Endodermal cell (in vitro differentiated cells): ENCODE measurements around the gene GSDME. TPM values are rescaled to one million over a fixed set of nuclear protein-coding genes. Genes with fewer than 3 reads are reported as not detected.

ENCODE experiments used
- DNase-seq: peaks from one replicate; pipeline ENCODE4 v3.0.0-alpha.2; 2017
- H3K27ac ChIP-seq: 2 replicates; pipeline ENCODE4 v1.5.1; 2013; ENCODE audit warnings: mild to moderate bottlenecking, low read depth, low read length, moderate library complexity
- H3K27me3 ChIP-seq: 2 replicates; pipeline ENCODE4 v1.6.1; 2013; ENCODE audit warnings: mild to moderate bottlenecking, low read length, moderate library complexity; ENCODE audit not compliant: insufficient read depth, control insufficient read depth, poor library complexity, severe bottlenecking
- H3K36me3 ChIP-seq: 2 replicates; pipeline ENCODE4 v1.7.0; 2013; ENCODE audit warnings: mild to moderate bottlenecking, low read length, moderate library complexity; ENCODE audit not compliant: control insufficient read depth, insufficient read depth
- H3K4me1 ChIP-seq: one replicate; pipeline ENCODE4 v1.7.0; 2013; ENCODE audit warnings: low read length; ENCODE audit not compliant: control insufficient read depth, insufficient read depth
- H3K4me3 ChIP-seq: 2 replicates; pipeline ENCODE4 v1.5.1; 2013; ENCODE audit warnings: mild to moderate bottlenecking, low read length, moderate library complexity
- H3K9ac ChIP-seq: 2 replicates; pipeline ENCODE4 v1.6.1; 2013; ENCODE audit warnings: mild to moderate bottlenecking, low read length, moderate library complexity; ENCODE audit not compliant: poor library complexity, severe bottlenecking; ENCODE audit errors: extremely low read depth
- H3K9me3 ChIP-seq: 2 replicates; pipeline ENCODE4 v1.6.1; 2013; ENCODE audit warnings: mild to moderate bottlenecking, low read length, moderate library complexity; ENCODE audit not compliant: control insufficient read depth
- H3K27ac Mint-ChIP-seq: 2 replicates; pipeline ENCODE4 v1.8.0; 2020; ENCODE audit warnings: mixed read lengths
- H3K27me3 Mint-ChIP-seq: 2 replicates; pipeline ENCODE4 v1.8.0; 2021; ENCODE audit warnings: mild to moderate bottlenecking, mixed read lengths; ENCODE audit not compliant: insufficient read depth
- H3K36me3 Mint-ChIP-seq: 2 replicates; pipeline ENCODE4 v1.8.0; 2020; ENCODE audit warnings: low read depth, mixed read lengths
- H3K4me1 Mint-ChIP-seq: 2 replicates; pipeline ENCODE4 v1.8.0; 2020; ENCODE audit warnings: mixed read lengths
- H3K4me3 Mint-ChIP-seq: 2 replicates; pipeline ENCODE4 v1.8.0; 2020; ENCODE audit warnings: mild to moderate bottlenecking, moderate library complexity, mixed read lengths
- H3K9me3 Mint-ChIP-seq: 2 replicates; pipeline ENCODE4 v1.8.0; 2020; ENCODE audit warnings: mild to moderate bottlenecking, mixed read lengths
- WGBS, 2 experiments: methylation state at CpG; one replicate each; pipeline versions ENCODE4 v1.1.5 to v1.1.7; 2013; ENCODE audit warnings: missing lambda C conversion rate in 2 of 2, mixed read lengths in 1 of 2; ENCODE audit not compliant: insufficient coverage in 1 of 2, insufficient read length in 1 of 2; 5-methylcytosine and 5-hydroxymethylcytosine counted together
- total RNA-seq, 2 donors: library from RNA; stranded (reverse); fragmentation: NEBNext Ultra II Directional in 1 of 2; extraction: Animal tissue kit (Norgen Biotek cat#: 25700) in 1 of 2; gene quantifications; 2 replicates in 1 of 2; 3 replicates in 1 of 2; pipeline ENCODE4 v1.2.1, GENCODE V29; 2021
- TF ChIP-seq, protein P1 (sequence below): fragments of 200-600 bp; sonication (generic); conservative IDR thresholded peaks from 2 replicates; pipeline ENCODE4 v1.5.0; 2021; ENCODE audit warnings: antibody characterized with exemption, mild to moderate bottlenecking

The GSDME gene
- total RNA-seq, 2 donors from 2014 or later, result 8.9 to 17.9 TPM

DNA sequence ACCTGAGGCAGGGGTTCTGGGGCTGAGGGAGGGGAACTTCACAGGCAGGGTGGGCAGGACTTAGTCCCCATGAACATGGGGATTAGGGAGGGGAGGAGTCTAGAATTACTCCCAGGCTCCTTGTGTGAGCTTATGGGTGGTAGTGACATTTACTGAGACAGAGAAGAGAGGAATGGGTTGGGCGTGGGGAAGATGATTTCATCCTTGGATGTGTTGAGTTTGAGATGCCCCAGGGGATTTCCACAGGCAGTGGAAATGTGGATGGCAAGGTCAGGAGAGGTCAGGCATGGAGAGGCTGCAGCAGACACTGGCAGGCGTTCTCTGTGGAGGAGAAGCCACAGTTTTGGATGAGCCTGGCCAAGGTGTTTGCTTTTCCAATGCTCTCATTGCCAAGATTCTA, 26.4 kb upstream of the GSDME start:
- Histone ChIP-seq H3K4me3 (no peak overlapping the region), H3K4me1 (no peaks in the 10 kb centered on the region), H3K36me3 (no peaks in the 10 kb centered on the region), H3K27ac (no peak overlapping the region), H3K9ac (no peak overlapping the region), H3K27me3 (no peaks in the 10 kb centered on the region), H3K9me3 (peaks cover 19% of the 10 kb centered on the region)
- H3K27ac Mint-ChIP-seq, result no peak overlapping the region
- DNase-seq, result no peak
- H3K36me3 Mint-ChIP-seq, result peaks cover 6% of the 10 kb centered on the region
- no peaks in the 10 kb centered on the region for H3K27me3 Mint-ChIP-seq
- 86 to 100% methylated on average over 1 to 2 of the region's 2 CpGs for WGBS, 2 experiments
- TF ChIP-seq, protein P1, sequence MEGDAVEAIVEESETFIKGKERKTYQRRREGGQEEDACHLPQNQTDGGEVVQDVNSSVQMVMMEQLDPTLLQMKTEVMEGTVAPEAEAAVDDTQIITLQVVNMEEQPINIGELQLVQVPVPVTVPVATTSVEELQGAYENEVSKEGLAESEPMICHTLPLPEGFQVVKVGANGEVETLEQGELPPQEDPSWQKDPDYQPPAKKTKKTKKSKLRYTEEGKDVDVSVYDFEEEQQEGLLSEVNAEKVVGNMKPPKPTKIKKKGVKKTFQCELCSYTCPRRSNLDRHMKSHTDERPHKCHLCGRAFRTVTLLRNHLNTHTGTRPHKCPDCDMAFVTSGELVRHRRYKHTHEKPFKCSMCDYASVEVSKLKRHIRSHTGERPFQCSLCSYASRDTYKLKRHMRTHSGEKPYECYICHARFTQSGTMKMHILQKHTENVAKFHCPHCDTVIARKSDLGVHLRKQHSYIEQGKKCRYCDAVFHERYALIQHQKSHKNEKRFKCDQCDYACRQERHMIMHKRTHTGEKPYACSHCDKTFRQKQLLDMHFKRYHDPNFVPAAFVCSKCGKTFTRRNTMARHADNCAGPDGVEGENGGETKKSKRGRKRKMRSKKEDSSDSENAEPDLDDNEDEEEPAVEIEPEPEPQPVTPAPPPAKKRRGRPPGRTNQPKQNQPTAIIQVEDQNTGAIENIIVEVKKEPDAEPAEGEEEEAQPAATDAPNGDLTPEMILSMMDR, result no peak
- no peaks in the 10 kb centered on the region for H3K4me1 Mint-ChIP-seq
- H3K9me3 Mint-ChIP-seq, result peaks cover 37% of the 10 kb centered on the region
- no peak overlapping the region for H3K4me3 Mint-ChIP-seq

DNA sequence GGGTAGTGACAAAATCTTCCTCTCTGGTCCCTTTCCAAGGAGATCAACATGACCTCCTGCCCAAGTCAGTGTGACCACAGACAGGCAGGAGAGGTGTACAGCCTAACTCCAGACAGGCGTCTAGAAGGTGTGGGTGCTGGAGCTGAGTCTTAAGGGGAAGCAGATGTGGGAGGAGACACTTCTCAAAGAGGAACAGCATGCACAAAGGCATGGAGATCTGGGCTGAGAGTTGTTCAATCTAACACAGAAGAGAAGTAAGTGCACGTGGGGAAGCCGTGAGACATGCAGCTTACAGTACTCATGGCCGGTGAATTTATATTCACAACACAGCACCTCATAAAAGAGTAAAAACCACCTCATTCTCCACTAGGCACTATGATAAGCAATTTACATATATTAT, 23.8 kb upstream of the GSDME start:
- no peaks in the 10 kb centered on the region for H3K36me3 ChIP-seq
- no peak for DNase-seq
- WGBS, 2 experiments, result 95 to 100% methylated on average over 1 to 3 of the region's 4 CpGs
- no peak overlapping the region for H3K9ac ChIP-seq
- no peak overlapping the region for H3K4me3 Mint-ChIP-seq
- no peak overlapping the region for H3K27ac Mint-ChIP-seq
- H3K4me3 ChIP-seq, result no peak overlapping the region
- peaks cover 8% of the 10 kb centered on the region for H3K9me3 ChIP-seq
- no peak overlapping the region for H3K27ac ChIP-seq
- H3K27me3 ChIP-seq, result no peaks in the 10 kb centered on the region
- no peaks in the 10 kb centered on the region for H3K27me3 Mint-ChIP-seq
- peaks cover 6% of the 10 kb centered on the region for H3K36me3 Mint-ChIP-seq
- peaks cover 21% of the 10 kb centered on the region for H3K9me3 Mint-ChIP-seq
- H3K4me1 Mint-ChIP-seq, result no peaks in the 10 kb centered on the region
- H3K4me1 ChIP-seq, result no peaks in the 10 kb centered on the region
- TF ChIP-seq, protein P1, result no peak

DNA sequence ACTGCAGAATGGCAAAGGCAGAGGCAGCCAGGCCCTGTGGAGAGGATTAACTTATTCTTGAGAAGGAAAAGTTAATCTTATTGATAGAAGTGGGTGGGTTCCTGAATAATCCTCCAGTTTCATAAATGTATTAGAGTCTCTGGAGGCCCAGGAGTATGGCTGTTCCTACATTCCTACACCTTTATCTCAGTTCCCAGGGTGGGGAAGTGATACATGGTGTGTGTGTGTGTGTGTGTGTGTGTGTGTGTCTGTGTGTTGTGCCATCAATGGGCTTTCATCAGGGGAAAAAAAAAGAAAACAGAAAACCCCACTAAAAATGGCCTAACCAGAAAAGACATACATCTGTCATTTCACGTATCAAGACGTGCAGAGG, 22.0 kb upstream of the GSDME start:
- Histone ChIP-seq H3K4me1 (no peaks in the 10 kb centered on the region), H3K27ac (no peak overlapping the region), H3K4me3 (no peak overlapping the region), H3K36me3 (no peaks in the 10 kb centered on the region), H3K9ac (no peak overlapping the region), H3K27me3 (no peaks in the 10 kb centered on the region), H3K9me3 (peaks cover 8% of the 10 kb centered on the region)
- no peak for DNase-seq
- Mint-ChIP-seq H3K27ac (no peak overlapping the region), H3K4me1 (no peaks in the 10 kb centered on the region), H3K9me3 (peaks cover 16% of the 10 kb centered on the region), H3K4me3 (no peak overlapping the region), H3K27me3 (no peaks in the 10 kb centered on the region), H3K36me3 (peaks cover 6% of the 10 kb centered on the region)
- 93 to 95% methylated on average over 2 of the region's 2 CpGs for WGBS, 2 experiments
- TF ChIP-seq, protein P1, result no peak
